ENCODE results near the gene KLF16.
"Not testable (repeated sequence)": the region's sequence is repeated elsewhere in the genome, so short reads cannot be mapped to it uniquely, and the experiment has no call there.

KLF16 gene

DNA sequence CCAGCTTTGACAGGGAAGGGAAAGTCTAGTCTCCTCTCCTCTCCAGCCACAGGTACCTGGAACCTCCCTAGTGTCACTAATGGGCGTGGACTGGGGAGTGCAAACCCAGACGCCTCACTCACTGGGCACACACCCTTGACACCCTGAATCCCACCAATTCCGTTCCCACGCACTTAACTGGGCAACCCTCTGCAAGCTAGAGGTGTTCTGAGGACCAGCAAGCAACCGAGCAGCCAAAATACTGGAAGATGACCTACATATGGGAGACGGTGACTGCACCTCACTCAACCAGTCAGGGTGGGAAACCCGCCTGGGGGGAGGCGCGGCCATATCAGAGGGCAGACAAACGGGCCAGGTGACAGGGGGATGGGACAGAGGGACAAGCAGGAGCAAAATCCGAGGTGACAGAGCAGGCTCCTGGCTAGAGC lies 20.9 kb upstream of the KLF16 start:
- DNase-seq (ENCODE audit: low read depth), result peak; percentile 37

DNA sequence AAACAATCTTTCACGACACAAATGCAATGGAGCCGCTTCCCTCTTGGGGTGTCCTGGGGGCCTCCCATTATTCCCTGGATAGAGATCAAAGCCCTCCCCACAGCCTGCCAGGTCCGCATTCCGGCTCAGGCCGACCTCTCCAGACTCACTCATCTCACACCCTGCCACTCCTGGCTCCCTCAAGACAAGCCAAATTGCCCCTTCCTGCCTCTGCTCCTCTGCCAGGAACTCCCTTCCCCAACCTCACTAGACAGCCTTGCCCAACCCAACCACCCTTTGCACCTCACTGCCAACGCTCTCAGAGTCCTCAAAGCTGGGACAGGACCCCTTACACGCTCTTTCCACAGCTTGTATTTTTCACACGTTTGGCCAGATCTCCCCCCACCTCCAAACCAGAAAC lies 20.4 kb upstream of the KLF16 start:
- no peak for DNase-seq (ENCODE audit: low read depth)

DNA sequence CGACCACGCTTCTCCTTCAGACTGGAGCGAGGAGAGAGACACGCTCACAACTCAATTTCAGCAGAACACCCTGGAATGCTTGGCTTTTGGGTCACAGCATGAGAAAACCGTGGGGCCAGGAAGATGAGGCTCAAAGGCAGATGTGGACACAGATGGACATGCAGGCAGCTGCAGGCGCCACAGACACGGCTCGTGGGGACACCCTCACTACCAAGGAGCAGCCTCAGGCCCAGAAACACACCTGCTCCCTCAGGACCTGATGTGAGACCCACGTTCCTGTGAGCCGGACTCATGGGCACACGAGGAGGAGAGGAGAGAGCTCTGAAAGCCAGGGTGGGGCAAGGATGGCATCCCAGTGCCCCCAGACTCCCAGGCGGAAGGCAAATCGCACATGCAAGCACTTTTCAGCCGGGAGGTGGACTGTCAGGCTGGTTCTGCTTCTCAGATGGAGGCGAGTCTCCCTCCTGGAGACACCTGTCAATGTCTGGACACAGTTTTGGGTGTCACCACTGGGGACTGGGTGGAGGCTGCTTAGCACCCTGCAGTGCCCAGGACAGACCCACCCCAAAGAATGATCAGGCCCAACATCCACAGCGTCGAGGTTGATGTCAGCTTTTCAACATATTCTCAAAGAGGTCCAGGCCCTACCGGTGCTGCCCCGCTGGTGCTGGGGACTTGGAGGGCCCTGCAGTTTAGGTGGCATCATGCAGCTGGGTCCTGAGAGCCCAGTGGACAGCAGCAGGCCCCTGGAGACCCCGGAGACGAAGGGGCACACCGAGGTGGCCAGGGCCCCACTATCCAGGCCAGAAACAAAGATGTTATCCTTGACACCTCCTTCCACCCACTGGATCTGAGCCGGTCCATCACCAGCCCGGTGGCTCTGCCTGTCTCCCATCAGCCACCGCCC lies 19.7 kb upstream of the KLF16 start:
- DNase-seq (ENCODE audit: low read depth), result no peak

DNA sequence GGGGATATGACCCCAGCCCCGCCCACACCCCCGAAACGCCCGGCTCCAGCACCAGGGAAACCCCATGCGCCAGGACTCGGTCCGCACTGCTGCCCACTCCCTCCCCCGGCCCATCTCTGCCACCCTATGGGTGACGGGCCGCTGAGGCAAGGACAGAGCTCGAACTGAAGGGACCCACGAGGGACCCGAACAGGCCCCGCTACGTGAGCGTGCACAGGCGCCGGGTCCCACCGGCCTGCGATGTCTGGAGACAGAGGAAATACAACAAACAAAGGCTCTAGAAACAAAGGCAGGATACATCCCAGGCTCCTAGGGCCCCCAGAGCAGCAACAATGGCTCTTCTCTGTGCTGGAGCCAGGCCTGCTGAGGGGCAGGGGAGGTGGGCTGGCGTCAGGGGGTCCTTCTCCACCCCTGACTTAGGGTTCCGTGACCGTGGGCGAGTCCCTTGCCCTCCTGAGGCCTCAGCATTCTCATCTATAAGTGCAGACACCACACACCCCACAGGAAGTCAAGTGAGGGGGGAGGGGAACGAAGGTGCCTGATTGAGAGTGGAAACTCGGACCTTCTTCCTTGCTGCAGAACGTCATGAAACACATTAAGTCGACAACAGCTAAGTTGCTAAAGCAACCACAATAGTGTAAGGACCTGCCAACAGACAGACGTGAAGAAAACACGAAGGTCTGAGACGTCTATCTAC lies 18.9 kb upstream of the KLF16 start:
- peak; percentile 59 for DNase-seq (ENCODE audit: low read depth)

GRCh38 chr19:1881393-1882088 lies 18.2 kb upstream of the KLF16 start:
- not testable (repeated sequence) for DNase-seq (ENCODE audit: low read depth)

- DNase-seq (ENCODE audit: low read depth), result no peak
Measured at GRCh38 chr19:1880611-1881392, 17.4 kb upstream of the KLF16 start.

DNA sequence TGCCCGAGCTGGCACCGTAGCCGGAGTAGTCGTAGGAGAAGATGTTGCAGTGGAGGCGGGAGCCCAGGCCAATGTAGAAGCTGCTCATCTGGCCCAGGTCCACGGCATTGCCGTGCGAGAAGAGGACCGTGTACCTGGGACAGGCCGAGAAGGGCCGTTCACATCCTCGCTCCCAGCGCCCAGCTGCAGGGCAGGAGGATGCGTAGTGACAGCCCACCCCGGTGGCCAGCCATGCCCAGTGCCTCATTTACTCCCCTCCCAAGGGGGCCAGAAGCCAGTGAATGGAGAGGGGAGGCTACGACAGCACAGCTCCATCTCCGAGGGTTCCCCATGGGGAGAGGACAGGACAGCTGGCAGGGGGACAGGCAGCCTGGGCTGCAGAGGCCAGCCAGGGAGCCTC lies 16.6 kb upstream of the KLF16 start:
- not testable (repeated sequence) for DNase-seq (ENCODE audit: low read depth)

DNA sequence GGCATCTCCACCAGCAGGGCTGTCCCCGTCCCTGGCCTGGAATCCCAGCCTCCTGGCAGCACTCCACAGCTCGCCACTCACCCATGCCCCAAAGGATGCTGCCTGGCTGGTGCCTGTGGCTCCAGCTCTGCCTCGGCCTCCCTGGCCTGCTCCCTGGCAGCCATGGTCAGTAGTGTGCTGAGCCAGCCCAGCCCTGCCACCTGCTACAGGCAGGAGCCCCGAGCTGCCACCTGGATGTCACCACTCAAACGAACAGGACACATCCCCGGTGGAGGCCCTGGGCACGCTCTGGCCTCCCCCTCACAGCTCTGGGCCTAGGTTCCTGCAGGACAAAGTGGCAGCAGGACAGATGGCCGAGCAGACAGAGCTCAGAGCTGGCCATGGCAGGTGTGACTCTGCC lies 15.2 kb upstream of the KLF16 start:
- DNase-seq (ENCODE audit: low read depth), result not testable (repeated sequence)

DNA sequence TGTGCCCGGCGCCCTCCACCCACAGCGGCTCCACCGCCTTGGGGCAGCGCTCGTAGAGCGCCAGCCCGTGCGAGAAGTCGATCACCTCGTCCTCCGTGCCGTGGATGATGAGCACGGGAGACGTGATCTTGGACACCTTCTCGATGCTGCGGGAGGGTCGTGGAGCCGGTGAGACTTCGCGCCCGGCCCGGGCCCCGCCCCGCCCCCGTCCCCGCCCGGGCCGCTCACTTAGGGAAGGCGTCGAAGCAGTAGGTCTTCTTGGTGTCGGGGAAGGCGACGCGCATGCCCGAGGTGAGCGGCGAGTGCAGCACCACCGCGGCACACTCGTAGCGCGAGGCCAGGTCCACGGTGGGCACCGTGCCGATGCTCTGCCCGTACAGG lies 13.9 kb upstream of the KLF16 start:
- not testable (repeated sequence) for DNase-seq (ENCODE audit: low read depth)

DNA sequence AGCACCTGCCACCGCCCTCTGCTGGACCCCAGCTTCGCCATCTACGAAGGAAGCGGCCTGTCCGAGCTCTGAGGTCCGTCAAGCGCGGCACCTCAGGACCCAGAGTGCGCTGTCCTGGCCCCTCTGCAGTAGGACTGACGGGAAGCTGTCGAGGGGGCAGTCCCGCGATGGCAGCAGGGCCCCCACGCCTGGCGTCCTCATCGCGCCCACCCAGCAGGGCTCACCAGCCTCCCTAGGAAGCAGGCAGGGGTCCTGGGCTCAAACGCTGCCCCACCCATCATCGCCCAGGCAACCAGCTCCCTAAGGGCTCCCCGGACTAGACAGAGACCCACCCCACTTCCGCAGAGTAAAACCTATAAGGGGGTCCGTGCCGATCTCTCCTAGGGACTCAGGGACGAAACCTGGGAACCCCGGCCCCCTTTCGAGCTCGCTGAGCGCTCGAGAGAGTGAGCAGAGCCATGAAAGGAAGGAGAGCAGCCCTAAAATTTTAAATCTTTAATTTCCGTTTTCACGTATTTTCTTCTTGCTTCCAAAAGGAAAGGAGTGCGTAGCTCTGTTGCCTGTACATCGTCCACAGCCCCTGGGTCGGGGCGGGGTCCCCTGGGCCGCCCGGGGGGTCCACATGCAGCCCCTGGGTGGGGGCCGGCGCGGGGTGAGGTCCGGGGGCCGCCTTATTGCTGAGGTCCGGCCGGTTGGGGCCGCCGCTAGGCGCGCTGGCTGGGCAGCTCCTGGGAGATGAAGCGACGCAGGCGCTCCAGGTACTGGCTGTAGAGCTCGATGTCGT lies 13.3 kb upstream of the KLF16 start:
- not testable (repeated sequence) for DNase-seq (ENCODE audit: low read depth)

DNA sequence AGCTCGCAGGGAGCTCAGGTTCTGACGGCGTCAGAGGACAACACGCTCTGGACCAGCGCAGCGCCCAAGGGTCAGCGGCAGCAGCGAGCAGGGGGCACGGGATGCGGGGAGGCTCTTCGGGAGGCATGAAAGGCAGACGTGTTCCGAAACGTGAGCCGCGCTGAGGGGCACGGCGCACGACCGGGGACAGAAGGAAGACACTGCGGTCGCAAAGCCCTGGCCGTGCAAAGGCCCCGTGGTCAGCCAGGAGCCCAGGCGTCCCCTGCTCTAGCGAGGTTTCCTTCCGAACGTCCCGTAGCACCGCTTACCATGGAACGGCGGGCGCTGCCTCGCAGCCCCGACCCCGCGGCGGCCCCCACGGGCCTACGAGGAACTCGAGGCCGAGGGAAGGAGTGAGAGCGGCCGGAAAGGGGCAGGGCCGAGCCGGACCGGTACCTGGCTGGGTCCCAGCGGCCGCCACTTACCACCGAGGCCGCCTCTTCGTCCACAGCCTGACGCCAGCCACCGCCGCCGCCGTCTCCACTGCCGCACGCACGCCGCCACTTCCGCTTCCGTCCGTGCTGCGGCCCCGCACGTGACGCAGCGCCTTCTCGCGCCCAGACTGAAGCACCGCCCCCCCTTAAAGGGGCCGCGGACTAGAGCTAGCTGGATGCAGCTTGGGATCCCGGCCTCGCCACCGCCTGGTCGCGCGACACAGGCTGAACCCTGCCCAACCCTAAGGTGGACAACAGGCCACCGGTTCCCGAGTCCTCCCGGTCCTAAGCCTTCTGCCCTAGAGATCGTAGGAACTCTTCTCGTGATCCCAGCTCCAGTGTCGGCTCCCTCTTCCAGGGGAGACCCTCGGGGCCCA lies 12.5 kb upstream of the KLF16 start:
- DNase-seq (ENCODE audit: low read depth), result peak; percentile 79

DNA sequence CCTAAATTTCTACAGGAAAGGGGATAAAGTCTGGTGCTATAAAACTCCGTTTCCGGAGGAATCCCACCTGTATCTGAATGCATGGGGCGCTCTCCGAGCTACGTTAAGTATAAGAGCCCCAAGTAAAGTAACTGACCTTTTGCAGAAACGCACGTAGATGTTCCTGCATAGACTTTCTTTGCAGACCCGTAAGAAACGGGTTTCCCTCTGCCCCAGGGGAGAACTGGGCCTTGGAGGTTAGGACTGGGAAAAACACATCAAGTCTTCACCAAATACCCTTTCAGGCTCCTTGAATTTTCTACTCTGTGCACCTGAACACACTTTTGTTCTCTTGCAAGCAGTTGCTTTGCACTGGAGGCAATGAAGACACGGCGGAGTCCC lies 11.9 kb upstream of the KLF16 start:
- DNase-seq (ENCODE audit: low read depth), result not testable (repeated sequence)

- DNase-seq (ENCODE audit: low read depth), result no peak
Measured at GRCh38 chr19:1874554-1875185, 11.3 kb upstream of the KLF16 start.

GRCh38 chr19:1873524-1874473 lies 10.4 kb upstream of the KLF16 start:
- DNase-seq (ENCODE audit: low read depth), result no peak

- no peak for DNase-seq (ENCODE audit: low read depth)
Measured at GRCh38 chr19:1872807-1873523, 9.6 kb upstream of the KLF16 start.

DNA sequence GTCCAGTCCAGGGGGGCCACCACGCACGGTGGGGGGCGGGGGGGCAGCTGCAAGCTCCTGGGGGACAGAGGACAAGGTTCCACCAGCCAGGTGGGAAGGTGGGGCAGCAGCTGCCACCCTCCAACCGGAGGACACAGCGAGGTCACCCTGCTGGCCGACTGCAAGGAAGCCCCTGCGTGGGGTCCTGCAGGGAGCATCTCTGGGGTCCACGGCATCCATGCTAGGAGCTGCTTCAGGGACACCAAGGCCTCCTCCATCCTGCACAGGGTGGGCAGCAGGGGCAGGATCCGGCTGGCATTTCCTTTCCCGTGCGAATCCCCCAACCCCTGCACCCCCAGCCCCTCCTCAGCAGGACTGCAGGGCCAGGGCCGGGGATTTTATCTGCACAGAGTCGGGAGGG lies 8.3 kb upstream of the KLF16 start:
- DNase-seq (ENCODE audit: low read depth), result no peak

- DNase-seq (ENCODE audit: low read depth), result no peak
Measured at GRCh38 chr19:1871140-1871597, 7.8 kb upstream of the KLF16 start.

DNA sequence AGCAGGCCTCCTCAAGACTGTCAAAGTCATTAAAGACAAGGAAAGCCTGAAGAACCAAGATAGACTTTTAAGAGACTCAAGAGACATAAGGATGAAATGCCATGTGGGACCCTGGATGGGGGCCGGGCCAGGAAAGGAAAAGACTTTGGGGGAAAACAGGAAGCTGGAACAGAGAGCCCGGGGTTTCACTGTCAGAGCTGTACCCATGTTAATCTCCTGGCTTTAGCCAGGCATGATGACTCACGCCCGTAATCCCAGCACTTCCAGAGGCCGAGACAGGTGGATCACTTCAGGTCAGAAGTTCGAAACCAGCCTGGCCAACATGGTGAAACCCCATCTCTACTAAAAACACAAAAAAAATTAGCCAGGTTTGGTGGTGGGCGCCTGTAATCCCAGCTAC lies 5.6 kb upstream of the KLF16 start:
- DNase-seq (ENCODE audit: low read depth), result no peak

Measured in stimulated activated CD8-positive, alpha-beta memory T cell treated with anti-CD3 and anti-CD28 coated beads, Interleukin-12 subunit alpha, Interleukin-12 subunit beta, amount 100 ng/mL, for 4 hours (primary cell).